Activated T-helper 2 cell treated with anti-CD3 and anti-CD28 coated beads, Interferon-gamma antibody, Interleukin-2, Interleukin-4, amounts not matched to agents 10 μg/mL and 5 μg/mL and 100 μg/mL, durations not matched to agents 14 hours and 24 hours and 36 hours (primary cell): ENCODE data around the gene SAMD4A. TPM values are rescaled to one million over a fixed set of nuclear protein-coding genes. Genes with fewer than 3 reads are reported as not detected.

Experiments
- DNase-seq: peaks from one replicate; pipeline ENCODE4 v3.0.0; 2021; ENCODE audit warnings: low spot score
- H3K27ac Mint-ChIP-seq: one replicate; pipeline ENCODE4 v1.8.0; 2021; ENCODE audit warnings: mixed read lengths
- H3K27me3 Mint-ChIP-seq: one replicate; pipeline ENCODE4 v1.8.0; 2021; ENCODE audit warnings: low read depth, mixed read lengths
- H3K36me3 Mint-ChIP-seq: one replicate; pipeline ENCODE4 v1.8.0; 2021; ENCODE audit warnings: low read depth, mixed read lengths
- H3K4me1 Mint-ChIP-seq: one replicate; pipeline ENCODE4 v1.8.0; 2021; ENCODE audit warnings: low read depth, mixed read lengths
- H3K4me3 Mint-ChIP-seq: one replicate; pipeline ENCODE4 v1.8.0; 2021; ENCODE audit warnings: low read depth, mild to moderate bottlenecking, moderate library complexity, mixed read lengths
- H3K9me3 Mint-ChIP-seq: one replicate; pipeline ENCODE4 v1.8.0; 2021; ENCODE audit warnings: mixed read lengths
- intact Hi-C: fragments of 100-400 bp; cut with micrococcal nuclease; formaldehyde crosslinking; loops from one replicate; pipeline ENCODE4 v1.15.1; 2023
- total RNA-seq: library from RNA; stranded (reverse); gene quantifications from 2 replicates; pipeline ENCODE4 v1.2.3, GENCODE V29; 2022

SAMD4A gene
- total RNA-seq, 1 donor from 2014 or later = 4.3 TPM

DNA sequence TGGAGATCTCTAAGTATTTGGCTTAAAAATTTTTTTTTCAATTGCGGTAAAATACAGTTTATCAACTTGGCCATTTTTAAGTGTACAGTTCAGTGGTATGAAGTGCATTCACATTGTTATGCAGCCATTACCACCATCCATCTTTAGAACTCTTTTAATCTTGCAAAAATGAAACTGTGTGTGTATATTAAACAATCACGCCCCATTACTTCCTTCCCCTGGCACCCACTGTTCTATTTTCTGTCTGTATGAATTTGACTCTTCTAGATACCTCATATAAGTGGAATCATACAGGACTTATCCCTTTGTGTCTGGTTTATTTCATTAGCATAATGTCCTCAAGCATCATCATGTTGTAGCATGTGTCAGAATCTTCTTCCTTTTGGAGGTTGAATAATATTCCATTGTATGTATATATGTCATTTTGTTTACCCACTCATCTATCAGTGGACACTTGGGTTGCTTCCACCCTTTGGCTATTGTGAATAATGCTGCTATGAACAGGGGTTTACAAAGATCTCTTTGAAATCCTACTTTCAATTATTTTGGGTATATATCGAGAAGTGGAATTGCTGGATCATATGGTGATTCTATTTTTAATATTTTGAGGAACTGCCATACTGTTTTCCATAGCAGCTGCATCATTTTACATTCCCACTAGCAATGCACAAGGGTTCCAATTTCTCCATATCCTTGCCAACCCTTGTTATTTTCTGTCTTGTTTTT, 62.9 kb downstream of the SAMD4A start:
- no peak overlapping the region for H3K27ac Mint-ChIP-seq
- peaks cover 1% of the 10 kb centered on the region for H3K27me3 Mint-ChIP-seq
- H3K4me3 Mint-ChIP-seq = no peak overlapping the region

GRCh38 chr14:54631016-54631415, 64.1 kb downstream of the SAMD4A start:
- Mint-ChIP-seq H3K27me3 (peaks cover 3% of the 10 kb centered on the region), H3K36me3 (peaks cover 4% of the 10 kb centered on the region), H3K9me3 (peaks cover 5% of the 10 kb centered on the region), H3K4me3 (no peak overlapping the region), H3K27ac (no peak overlapping the region), H3K4me1 (peaks cover 36% of the 10 kb centered on the region)
- DNase-seq = no peak
- intact Hi-C loops = no loop called here

More for the DNA sequence above, 62.9 kb downstream of the SAMD4A start:
- Mint-ChIP-seq H3K4me1 (peaks cover 39% of the 10 kb centered on the region), H3K9me3 (peaks cover 5% of the 10 kb centered on the region), H3K36me3 (peaks cover 4% of the 10 kb centered on the region)
- DNase-seq = no peak
- intact Hi-C loops = loop anchor here (5.0 to 10.0 kb wide), 3 partner anchors 45 to 143 kb away; partner anchors contain the start of gene SAMD4A

- DNase-seq = no peak
- Mint-ChIP-seq H3K27ac (no peak overlapping the region), H3K4me1 (peaks cover 23% of the 10 kb centered on the region), H3K9me3 (peaks cover 5% of the 10 kb centered on the region), H3K4me3 (no peak overlapping the region), H3K36me3 (peaks cover 4% of the 10 kb centered on the region), H3K27me3 (peaks cover 4% of the 10 kb centered on the region)
- intact Hi-C loops = no loop called here
Measured at GRCh38 chr14:54632452-54632851, 65.5 kb downstream of the SAMD4A start.

DNA sequence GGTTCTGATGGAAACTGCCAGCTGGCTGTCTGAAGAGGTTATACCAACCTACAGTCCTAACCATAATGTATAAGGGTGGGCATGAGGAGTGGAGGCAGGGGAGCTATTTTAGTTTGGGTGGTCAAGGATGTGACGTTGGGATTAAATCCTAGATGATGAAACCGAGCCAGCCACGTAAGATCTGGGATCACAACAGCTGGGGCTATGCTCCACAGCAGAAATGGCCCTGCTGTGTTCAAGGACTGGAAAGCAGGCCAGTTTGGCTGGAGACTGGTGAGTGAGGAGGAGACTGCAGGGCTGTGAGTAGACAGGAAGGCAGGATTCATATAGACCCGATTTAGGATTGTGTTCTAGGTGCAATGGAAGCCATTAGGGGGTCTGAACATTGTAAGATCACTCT, 66.1 kb downstream of the SAMD4A start:
- DNase-seq = no peak
- peaks cover 5% of the 10 kb centered on the region for H3K9me3 Mint-ChIP-seq
- no peak overlapping the region for H3K27ac Mint-ChIP-seq
- peaks cover 17% of the 10 kb centered on the region for H3K4me1 Mint-ChIP-seq
- H3K4me3 Mint-ChIP-seq = no peak overlapping the region
- intact Hi-C loops = no loop called here
- H3K27me3 Mint-ChIP-seq = peaks cover 4% of the 10 kb centered on the region
- H3K36me3 Mint-ChIP-seq = peaks cover 4% of the 10 kb centered on the region

DNA sequence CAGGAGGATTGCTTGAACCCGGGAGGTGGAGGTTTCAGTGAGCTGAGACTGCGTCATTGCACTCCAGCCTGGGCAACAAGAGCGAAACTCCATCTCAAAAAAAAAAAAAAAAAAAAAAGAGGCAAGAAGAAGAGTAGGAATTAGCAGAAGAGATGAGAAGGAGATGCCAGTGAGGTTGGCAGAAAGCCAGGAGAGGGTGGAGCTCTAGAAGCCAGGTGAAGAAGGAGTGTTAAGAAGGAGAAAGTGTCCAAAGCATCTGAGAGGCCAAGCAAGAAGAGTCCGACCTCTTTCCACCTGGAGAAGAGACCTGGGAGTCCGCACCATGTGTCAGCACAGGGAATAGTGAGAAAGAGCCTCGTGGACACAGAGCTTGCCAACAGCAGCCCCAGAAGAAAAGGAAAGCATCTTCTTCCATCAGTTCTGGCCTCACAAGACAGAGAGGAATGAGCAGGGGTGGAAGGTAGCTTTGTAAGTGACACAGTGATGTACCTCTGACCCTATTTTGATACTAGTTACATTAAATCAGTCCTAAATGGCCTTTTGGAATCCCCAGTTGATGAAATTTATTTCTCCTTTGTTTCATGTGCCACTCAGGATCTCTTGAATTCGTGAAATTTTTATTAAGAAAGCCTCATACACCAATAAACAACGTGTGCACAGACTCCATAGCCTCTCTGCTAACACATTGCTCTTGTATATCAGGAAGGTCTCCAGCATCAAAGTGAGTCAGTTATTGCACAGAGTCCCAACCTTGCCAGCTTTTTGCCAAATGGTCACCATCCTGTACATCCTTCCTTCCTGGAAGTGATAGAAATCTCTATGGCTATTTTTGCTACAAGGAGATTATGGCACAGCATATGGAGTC, 70.6 kb downstream of the SAMD4A start:
- no peak overlapping the region for H3K4me3 Mint-ChIP-seq
- H3K27ac Mint-ChIP-seq = no peak overlapping the region
- H3K9me3 Mint-ChIP-seq = peaks cover 1% of the 10 kb centered on the region
- no peaks in the 10 kb centered on the region for H3K36me3 Mint-ChIP-seq
- DNase-seq = no peak
- H3K27me3 Mint-ChIP-seq = peaks cover 19% of the 10 kb centered on the region
- peaks cover 1% of the 10 kb centered on the region for H3K4me1 Mint-ChIP-seq
- intact Hi-C loops = no loop called here

DNA sequence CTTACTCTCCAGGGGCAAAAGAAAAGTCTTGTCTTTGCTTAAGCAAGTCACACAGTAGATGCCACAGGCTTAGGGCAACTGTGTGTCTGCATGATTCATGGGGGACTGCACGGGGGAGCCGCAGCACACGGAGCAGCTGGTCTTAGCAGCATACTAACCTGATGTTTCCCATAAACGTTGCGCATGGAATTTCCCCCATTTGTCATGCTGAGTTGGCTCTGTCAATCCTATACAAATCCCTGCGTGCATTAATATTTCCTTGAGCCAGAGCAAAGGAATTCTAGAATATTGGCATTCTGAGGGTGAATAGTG, 71.2 kb downstream of the SAMD4A start:
- peaks cover 1% of the 10 kb centered on the region for H3K4me1 Mint-ChIP-seq
- intact Hi-C loops = no loop called here
- DNase-seq = no peak
- H3K9me3 Mint-ChIP-seq = no peaks in the 10 kb centered on the region
- H3K4me3 Mint-ChIP-seq = no peak overlapping the region
- no peaks in the 10 kb centered on the region for H3K36me3 Mint-ChIP-seq
- peaks cover 19% of the 10 kb centered on the region for H3K27me3 Mint-ChIP-seq
- no peak overlapping the region for H3K27ac Mint-ChIP-seq

DNA sequence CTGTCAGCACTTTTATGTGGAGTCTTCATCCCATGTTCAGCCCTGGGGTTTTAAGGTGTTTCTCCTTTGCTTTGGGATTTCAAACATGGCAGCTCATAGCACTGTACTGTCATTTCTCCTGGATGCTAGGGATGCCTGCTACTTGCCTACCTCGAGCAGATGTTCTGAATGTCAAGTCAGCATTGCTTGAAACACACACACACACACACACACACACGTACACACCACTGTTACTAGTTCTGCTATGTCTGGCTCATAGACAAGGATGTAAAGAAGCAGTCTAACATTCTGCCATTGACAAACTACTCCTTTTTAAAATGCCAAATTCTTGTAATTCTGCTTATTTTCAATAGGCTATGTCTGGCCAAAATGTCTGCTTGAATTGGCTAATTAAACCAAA, 72.7 kb downstream of the SAMD4A start:
- Mint-ChIP-seq H3K4me1 (peaks cover 4% of the 10 kb centered on the region), H3K27me3 (peaks cover 21% of the 10 kb centered on the region), H3K27ac (no peak overlapping the region), H3K9me3 (no peaks in the 10 kb centered on the region), H3K36me3 (no peaks in the 10 kb centered on the region), H3K4me3 (no peak overlapping the region)
- DNase-seq = no peak
- intact Hi-C loops = loop anchor here (5.0 kb wide), 1 partner anchor 72 kb away; the partner anchor contains the start of gene SAMD4A

GRCh38 chr14:54640506-54640905, 73.6 kb downstream of the SAMD4A start:
- Mint-ChIP-seq H3K9me3 (no peaks in the 10 kb centered on the region), H3K4me1 (peaks cover 4% of the 10 kb centered on the region), H3K27me3 (peaks cover 21% of the 10 kb centered on the region), H3K27ac (no peak overlapping the region), H3K4me3 (no peak overlapping the region), H3K36me3 (no peaks in the 10 kb centered on the region)
- intact Hi-C loops = loop anchor here (5.0 kb wide), 1 partner anchor 73 kb away; the partner anchor contains the start of gene SAMD4A
- DNase-seq = no peak

GRCh38 chr14:54642121-54642520, 75.2 kb downstream of the SAMD4A start:
- Mint-ChIP-seq H3K27ac (no peak overlapping the region), H3K27me3 (peaks cover 19% of the 10 kb centered on the region), H3K4me3 (no peak overlapping the region), H3K4me1 (peaks cover 13% of the 10 kb centered on the region), H3K9me3 (no peaks in the 10 kb centered on the region), H3K36me3 (no peaks in the 10 kb centered on the region)
- DNase-seq = no peak
- intact Hi-C loops = loop anchor here (5.0 kb wide), 1 partner anchor 75 kb away; the partner anchor contains the start of gene SAMD4A

DNA sequence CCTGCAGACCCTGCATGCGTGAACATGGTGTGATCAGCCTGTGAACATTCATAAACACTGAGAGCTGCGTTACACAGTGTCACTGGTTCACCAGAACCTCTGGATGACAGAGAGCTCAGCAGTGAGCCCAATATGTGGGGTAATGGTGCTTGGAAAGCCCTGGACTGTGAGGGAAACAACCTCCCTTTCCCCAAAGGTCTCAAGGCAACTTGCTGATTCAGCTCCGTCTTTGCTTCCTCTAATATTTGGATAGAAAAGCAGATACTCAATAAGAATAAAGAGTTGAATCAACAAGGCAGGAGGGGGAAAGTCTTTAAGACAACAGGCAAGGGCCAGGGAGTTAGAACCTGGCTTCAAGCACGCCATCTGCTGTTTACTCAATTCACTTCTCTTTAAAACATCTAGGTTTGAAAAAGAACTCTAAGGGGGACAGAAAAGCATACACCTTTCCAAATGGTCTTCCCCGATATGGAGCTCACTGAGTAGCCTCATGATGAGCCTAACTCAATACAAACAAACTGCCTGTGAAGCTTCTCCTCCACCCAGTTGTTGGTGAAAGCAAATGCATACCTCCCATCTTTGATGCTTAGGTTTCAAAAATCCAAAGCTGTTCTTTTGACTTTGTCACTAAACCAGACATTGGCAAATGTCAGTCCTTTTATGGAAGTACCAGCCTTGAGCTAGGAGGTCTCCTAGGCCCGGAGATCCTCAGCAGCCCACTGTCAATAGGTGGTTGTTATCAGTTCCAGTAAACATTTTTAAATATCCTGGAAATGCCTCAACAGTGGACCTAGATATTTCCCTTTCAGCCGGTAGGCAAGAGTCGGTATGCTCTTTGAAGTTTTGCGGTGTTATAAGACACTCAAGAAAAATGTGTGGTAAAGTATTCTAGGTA, 76.1 kb downstream of the SAMD4A start:
- no peaks in the 10 kb centered on the region for H3K9me3 Mint-ChIP-seq
- no peak overlapping the region for H3K27ac Mint-ChIP-seq
- no peak for DNase-seq

DNA sequence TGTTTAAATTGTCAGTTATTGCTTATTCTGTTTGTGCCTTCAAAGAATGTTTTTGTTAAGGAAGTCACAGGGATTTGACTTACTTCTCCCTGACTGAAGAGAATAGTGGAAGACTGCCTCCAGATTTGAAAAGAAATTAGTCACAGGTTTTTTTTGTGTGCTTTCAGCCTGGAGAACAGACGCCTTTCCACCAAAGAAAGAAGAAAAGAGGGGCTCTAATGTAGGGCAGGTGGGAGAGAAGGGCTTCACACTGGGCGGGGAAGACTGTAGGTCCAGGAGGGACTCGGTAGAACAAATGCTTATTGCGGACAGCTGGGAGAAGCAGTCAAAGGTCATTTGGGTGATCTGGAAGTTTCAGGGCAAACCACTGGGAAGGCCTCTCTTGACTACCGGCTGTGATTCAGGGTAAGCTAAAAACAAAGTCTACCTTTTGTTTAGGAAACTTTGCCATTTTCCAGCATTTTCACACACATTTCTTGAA, 76.8 kb downstream of the SAMD4A start:
- Mint-ChIP-seq H3K27me3 (peaks cover 19% of the 10 kb centered on the region), H3K4me3 (no peak overlapping the region), H3K9me3 (no peaks in the 10 kb centered on the region), H3K27ac (no peak overlapping the region), H3K36me3 (no peaks in the 10 kb centered on the region), H3K4me1 (peaks cover 13% of the 10 kb centered on the region)
- intact Hi-C loops = loop anchor here (5.0 kb wide), 1 partner anchor 76 kb away; the partner anchor contains the start of gene SAMD4A
- DNase-seq = no peak

More for the DNA sequence above, 76.1 kb downstream of the SAMD4A start:
- Mint-ChIP-seq H3K36me3 (no peaks in the 10 kb centered on the region), H3K4me3 (no peak overlapping the region), H3K27me3 (peaks cover 19% of the 10 kb centered on the region), H3K4me1 (peaks cover 13% of the 10 kb centered on the region)
- intact Hi-C loops = loop anchor here (5.0 kb wide), 1 partner anchor 76 kb away; the partner anchor contains the start of gene SAMD4A

- peaks cover 18% of the 10 kb centered on the region for H3K4me1 Mint-ChIP-seq
- intact Hi-C loops = loop anchor here (2.0 kb wide), 3 partner anchors 19 to 127 kb away; no protein-coding TSS in a partner anchor
- no peaks in the 10 kb centered on the region for H3K9me3 Mint-ChIP-seq
- no peaks in the 10 kb centered on the region for H3K36me3 Mint-ChIP-seq
- peaks cover 16% of the 10 kb centered on the region for H3K27me3 Mint-ChIP-seq
- no peak overlapping the region for H3K4me3 Mint-ChIP-seq
- H3K27ac Mint-ChIP-seq = no peak overlapping the region
- DNase-seq = no peak
Measured at GRCh38 chr14:54645639-54646038, 78.7 kb downstream of the SAMD4A start.
